ENCODE measurements around the gene NIP7.
"Not testable (repeated sequence)": the region's sequence is repeated elsewhere in the genome, so short reads cannot be mapped to it uniquely, and the experiment has no call there.

Gene NIP7

DNA sequence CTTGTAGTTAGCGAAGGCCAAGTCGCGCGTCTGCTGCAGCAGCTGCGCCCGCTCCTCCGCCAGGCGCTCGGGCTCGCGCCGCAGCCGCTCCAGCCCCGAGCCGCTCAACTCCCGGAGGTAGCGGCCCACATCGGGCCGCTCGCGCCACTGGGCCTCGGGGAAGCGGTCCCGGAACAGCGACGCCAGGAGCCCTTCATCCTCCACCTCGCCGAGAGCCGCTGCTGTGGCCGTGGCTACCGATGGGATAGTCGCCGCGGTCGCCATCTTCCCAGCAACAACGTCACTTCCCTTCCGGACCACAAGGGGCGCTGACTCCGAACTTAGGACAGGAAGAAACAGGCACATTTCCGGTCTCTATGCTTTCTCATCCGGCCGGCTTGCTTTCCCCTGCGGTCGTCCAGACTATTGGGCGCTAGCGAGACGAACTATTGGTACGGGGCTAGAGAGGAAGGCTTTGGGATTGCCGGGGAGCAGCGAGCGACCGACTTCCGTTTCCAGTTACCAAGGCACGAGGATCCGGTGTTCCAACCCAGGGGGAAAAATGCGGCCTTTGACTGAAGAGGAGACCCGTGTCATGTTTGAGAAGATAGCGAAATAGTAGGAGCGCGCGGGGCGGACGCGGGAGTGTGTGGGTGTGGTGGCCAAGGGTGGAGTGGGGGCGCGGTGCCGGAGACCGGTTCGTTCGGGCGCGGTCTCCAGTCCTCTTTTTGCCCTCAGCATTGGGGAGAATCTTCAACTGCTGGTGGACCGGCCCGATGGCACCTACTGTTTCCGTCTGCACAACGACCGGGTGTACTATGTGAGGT is at the start of gene NIP7, which contains the start of gene COG8:
Gene NIP7, plus strand, starts transcription at position 484 of the 806 bp plus-strand sequence. Its CDS starts 58 bp downstream, at position 542.
Gene COG8, minus strand, starts transcription at position 276 of the 806 bp plus-strand sequence. Its CDS starts 12 bp downstream, at position 264.
- DNase-seq: peak; percentile 95

DNA sequence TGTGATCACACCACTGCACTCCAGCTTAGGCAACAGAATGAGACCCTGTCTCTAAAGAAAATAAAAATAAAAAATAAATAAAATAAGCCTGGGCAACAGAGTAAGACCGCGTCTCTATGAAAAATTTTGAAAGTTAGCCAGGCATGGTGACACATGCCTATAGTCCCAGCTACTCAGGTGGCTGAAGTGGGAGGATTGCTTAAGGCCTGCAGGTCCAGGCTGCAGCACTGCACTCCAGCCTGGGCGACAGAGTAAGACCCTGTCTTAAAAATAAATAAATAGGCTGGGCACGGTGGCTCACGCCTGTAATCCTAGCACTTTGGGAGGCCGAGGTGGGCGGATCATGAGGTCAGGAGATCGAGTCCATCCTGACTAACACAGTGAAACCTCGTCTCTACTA is 47.9 kb upstream of the NIP7 start:
- not testable (repeated sequence) for DNase-seq

DNA sequence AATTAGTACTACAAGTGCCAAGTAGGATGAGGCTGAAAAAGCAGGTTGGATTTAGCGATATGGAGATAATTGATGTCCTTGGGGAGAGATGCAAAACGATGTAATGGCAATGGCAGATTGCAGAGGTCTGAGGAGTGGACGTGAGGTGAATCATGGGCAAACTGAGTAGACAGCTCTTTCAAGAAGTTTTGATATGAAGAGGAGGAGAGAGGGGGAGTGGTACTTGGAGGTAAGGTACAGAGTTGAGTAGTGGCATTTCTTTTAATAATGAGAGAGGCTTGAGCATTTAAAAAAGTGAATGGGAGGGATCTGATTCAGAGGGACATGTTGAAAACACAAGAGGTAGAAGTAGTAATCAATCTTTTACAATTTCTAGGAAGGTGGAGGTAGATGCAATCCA is 46.2 kb upstream of the NIP7 start:
- DNase-seq: no peak

DNA sequence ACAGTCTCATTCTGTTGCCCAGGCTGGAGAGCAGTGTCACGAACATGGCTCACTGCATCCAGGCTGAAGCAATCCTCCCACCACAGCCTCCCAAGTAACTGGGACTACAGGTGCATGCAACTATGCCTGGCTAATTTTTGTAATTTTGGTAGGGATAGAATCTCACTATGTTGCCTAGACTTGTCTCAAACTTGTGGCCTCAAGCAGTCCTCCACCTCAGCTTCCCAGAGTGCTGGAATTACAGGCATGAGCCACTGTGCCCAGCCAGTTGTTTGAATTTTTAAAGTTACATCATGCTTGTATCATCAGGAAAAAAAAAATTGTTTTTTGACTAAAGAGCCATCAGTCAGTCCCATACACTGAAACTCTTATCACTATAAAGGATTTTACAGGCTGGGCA is 45.5 kb upstream of the NIP7 start:
- no peak for DNase-seq

DNA sequence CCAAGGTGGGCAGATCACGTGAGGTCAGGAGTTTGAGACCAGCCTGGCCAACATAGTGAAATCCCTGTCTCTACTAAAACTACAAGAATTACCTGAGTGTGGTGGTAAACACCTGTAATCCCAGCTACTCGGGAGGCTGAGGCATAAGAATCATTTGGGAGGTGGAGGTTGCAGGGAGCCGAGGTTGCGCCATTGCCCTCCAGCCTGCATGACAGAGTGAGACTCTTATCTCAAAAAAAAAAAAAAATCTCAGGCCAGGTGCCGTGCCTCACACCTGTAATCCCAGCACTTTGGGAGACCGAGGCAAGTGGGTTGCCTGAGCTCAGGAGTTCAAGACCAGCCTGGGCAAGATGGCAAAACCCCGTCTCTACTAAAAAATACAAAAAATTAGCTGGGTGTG is 42.8 kb upstream of the NIP7 start:
- not testable (repeated sequence) for DNase-seq

DNA sequence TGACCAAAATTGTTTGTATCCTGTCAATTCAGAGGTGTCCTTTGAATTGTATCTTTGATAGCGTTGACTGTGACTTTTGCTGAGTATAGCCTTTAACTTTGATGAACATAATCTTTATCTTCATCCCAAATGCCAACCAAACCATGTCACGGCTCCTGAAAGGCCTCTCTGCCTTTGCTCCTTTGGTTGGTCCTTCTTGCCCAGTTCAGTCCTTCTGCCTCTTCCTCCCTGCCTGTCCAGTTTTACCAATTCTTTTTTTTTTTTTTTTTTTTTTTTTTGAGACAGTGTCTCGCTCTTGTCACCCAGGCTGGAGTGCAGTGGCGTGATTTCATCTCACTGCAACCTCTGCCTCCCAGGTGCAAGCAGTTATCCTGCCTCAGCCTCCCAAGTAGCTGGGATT is 41.3 kb upstream of the NIP7 start:
- no peak for DNase-seq

DNA sequence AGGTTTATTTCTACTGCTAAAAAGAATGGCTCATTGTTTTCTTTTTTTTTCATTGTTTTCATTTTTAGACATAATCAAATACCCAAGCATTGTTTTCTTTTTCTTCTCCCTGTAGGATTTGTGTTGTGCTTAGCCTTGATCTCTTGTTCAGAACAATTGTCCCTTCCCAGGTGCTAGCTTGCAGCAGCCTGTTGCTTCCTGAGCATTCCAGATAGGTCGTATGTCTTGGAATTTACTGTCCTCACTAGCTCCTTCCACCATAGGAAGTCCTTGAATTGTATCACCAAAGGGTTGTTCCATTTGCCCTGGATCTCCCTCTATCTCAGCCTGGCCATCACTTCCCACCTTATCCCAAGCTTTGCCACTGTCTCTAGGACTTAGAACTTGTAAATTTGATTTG is 38.4 kb upstream of the NIP7 start:
- DNase-seq: no peak

DNA sequence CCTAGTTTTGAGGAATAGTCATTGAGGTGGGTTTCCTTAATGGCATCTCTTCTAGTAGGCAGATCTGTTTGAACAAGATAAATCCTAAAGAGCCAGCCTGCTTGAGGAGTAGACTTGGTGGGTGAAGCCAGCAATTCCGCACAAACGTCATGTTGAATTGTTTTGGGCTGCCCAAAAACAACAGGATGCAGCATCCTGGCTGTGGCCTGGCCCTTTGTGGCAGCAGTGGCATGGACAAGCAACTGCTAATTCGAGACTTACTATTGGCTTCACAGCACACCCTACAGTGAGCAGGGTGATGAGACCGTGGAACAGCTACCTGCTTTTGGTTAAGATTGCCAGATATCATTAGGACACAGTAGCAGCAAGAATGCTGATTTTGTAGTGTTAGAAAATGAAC is 37.7 kb upstream of the NIP7 start:
- no peak for DNase-seq

DNA sequence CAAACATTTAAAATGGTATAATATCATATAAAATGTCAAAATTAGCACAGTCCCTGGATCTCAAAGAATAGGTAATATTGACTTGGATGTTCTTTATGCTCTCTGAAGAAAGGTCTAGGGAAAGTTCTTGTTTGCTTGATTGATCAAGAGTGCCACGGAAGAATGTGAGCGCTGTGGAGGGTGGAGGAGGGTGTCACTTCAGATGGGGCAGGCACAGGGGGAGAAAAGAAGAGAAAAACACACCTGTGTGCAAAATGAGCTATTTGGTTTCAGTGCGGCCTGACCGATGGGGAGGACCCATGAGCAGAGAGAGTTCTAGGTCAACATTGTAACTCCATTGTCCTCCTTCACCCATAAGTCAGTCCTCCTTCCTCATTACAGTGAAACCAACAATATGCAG is 37.3 kb upstream of the NIP7 start:
- DNase-seq: no peak

DNA sequence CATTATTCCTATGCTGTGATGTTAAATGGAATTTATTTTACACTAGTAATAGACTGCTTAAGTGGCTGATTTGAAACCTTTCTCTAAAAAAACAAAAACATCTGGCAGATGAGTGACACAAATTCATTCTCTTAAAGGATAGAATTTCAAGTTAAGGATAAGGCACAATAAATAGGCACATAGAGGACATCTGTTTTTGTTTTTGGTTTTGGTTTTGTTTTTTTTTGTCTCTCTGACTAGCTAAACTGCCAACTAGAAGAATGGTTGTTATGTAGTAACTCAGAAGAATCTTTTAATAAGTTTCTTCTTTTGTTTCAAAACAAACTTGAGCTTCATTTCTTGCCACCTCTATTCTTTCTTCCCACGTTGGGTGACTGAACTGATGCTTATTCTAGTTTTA is 33.5 kb upstream of the NIP7 start:
- no peak for DNase-seq

DNA sequence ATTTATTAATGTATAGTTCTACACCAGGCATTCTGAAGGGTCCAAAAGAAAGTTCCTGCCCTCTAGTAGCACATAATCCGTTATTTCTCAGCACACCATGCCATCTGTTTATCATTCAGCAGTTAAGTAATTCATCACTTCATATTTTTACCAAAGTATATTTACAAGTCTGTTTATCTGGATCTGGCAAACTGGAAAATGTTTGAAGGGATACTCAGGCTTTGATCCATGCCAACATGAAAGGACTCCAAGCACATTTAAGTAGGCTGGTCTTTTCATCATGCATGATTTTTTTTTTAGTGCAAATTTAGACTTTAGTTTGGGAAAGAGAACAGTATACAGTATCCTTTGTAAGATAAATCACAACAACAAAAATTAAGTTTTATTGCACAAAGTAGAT is 32.5 kb upstream of the NIP7 start:
- no peak for DNase-seq

DNA sequence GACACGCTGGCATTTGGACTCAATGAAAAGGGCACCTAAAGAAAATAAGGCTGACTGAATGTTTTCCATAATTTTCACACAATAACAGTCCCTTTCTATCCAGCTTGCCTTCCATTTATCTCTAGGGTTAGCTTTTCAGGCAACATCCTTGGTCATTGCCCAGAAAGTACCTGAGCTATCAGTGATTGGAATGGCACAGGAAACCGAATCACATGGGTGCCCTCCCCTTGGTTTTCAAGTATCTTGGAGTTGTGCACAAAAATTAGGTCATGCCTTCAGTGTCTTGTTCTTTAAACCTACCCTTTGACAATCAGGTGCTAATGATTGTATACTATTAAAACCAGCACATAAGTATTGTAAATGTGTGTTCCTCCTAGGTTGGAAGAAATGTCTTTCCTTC is 31.7 kb upstream of the NIP7 start:
- no peak for DNase-seq

DNA sequence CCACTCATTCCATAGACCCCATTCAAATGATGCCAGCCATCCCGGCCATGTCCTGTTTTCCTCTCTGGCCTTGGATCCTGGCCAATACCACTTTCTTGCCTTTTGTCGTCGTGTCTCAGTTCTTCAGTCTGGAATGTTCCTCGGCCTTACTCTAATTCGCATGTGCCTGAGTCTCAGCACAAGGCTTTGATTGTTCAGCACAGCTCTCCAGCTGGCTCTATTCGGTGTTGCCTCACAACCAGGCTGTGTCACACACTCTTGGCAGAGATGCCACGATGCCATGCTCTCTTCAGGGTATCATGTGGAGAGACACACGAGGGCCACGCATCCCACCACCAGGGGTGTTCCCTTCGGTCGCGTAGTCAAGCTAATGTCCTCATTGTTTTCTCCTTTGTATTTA is 30.3 kb upstream of the NIP7 start:
- no peak for DNase-seq

DNA sequence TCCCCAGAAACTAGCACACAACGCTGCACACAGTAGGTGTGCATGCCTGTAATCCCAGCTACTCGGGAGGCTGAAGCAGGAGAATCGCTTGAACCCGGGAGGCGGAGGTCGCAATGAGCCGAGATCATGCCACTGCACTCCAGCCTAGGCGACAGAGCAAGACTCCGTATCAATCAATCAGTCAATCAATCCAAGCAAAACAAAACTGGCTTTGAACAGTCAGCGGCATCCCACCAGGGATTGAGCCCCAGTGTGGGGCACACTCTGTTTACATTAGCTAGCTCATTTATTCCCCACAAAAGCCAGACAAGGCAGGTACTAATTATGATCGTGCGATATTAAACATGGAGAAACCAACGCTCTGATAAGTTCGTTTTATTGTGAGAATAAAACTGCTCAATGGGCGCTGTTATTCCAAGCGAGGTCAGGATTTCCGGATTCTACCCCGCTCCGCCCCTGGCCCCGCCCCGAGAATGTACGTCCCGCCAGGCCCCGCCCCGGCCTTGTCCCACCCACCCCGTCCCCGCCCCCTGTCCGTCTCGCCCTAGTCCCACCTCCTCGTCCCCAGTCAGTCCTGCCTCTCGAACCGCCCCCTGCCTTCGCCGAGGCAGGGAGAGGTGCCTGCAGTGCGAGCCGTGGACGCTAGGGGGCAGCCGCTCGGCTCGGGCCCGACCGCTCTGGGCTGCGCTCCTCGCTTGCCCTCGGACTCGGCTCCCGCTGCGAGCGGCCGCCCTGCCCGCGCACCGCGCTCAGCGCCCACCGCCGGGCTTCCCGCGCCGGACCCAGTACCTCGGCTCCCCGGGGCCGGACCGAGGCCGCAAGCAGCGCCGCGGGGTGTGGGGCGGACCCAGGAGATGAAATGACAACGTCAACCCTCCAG is 28.7 kb upstream of the NIP7 start, which contains the start of gene VPS4A:
Gene VPS4A, plus strand, starts transcription at position 698 of the 880 bp plus-strand sequence. Its CDS starts 162 bp downstream, at position 860.
- DNase-seq: peak; percentile 98

DNA sequence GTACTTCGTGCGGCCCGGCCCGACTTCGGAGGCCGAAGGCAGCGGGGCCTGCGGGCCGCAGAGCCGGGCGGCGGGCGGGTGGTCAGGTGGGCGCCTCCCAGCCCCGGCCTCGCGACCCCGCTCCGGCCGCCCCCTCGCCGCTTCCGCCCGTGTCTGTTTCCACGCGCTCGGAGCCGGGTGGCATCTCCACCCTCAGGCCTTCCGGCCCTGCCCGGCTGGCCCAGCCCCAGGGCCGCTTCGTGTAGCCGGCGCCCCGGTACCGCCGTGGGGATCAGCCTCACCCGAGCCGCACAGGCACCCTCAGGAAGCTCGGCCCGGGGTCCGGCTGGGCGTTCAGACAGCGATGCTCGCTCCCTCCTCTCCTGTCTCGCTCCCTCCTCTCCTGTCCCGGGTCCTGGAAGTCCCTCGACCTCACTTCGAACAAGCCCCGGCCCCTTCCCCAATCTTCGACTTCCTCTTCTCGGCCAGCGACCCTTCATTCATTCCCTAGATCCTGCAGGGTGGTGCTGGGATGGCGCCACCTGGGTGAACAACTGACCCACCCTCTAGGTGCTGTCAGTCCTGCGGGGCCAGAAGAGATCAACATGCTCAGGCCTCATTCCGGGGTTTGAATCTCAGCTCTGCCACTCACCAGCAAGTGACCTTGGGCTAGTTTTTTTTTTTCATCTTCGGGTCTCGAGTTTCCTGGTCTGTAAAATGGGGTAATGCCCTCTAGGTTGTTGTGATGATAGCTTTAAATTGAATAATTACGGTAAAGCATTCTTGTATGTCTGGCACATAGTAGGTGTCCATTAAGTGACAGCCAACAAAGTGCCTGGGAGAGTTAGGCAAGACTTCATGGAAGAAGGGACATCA is 27.8 kb upstream of the NIP7 start:
- peak; percentile 37 for DNase-seq

DNA sequence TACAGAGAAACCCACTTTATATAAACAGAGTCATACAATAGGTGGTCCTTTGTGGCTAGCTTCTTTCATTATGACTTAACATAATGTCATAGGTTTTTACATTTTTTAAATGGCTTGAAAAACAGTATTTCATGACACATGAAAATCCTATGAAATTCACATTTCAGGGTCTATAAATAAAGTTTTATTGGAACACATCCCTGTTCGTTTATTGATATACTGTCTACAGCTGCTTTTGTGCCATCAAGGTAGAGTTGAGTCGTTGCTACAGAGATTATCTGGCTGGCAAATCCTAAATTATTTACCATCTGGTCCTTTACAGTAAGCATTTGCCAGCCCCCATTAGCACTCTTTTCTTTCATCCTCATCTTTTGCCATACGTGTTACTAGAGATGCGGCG is 26.1 kb upstream of the NIP7 start:
- DNase-seq: no peak

DNA sequence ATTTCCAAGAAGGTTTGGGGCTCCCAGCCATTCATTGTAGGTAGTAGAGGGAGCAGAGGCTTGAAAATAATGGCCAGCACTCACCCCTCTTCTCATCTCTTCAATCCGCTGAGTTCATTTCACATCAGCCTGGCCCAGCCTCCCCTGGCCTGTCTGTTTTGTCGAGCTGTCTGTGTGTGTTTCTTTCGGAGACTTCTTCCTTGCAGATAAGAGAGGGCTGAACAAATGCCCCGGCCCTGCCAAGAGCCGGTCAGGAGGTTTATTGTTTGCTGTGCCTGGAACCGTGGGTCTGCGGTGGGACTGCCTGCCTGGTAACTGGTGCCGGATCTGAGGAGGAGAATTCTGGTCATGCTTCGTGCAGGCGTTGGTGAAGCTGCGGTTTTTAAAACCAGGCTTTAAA is 25.0 kb upstream of the NIP7 start:
- no peak for DNase-seq

DNA sequence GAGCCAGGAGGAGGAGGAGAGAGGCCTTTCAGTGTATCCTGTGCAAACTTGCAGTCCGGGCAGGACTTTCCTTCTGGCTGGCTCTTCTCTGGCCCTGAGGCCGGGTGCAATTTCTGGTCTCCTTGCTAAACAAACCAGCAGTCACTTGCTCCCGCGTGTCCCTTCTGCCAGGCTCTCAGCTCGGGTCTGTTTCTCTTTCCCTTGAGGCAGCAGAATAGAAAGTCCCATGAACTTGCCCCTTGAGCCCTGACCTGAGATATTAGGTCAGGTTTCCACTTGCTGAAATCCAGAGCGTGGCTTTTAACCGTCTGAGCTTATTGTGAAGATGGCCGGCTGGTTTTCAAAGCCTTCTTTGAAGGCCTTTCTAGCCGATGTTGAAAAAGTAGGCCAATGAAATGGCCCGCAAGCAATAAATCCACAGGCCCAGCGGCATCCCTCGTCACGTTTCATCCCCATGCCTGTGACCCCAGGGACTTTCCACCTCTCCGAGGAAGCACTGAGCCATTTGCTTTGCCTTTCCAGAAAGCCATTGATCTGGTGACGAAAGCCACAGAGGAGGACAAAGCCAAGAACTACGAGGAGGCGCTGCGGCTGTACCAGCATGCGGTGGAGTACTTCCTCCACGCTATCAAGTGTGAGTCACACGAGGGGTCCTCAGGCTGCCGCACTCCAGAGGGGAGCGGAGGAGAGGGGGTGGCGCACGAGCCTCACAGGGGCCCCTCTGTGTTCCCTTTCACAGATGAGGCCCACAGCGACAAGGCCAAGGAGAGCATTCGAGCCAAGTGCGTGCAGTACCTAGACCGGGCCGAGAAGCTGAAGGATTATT is 23.9 kb upstream of the NIP7 start:
- DNase-seq: no peak

DNA sequence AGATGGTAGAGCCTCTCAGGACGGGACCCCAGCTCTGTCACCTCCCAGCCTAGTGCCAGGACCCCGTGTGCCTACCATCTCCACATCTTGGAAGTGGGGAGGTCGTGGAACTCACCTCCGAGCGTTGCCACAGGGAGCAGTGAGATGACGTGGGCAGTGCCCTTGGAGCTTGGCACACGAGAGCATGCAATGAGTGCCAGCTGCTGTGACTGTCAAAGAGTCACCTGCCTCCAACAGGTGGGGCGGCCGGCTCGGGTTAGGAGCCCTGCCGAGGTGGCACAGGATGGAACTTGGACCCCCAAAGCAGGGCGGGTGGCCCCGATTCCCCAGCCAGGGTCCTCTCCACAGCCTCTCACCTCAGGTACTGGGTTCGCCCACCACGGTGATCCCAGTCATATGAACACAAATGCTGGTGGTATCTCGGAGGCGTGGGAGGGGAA is 23.0 kb upstream of the NIP7 start:
- DNase-seq: no peak

DNA sequence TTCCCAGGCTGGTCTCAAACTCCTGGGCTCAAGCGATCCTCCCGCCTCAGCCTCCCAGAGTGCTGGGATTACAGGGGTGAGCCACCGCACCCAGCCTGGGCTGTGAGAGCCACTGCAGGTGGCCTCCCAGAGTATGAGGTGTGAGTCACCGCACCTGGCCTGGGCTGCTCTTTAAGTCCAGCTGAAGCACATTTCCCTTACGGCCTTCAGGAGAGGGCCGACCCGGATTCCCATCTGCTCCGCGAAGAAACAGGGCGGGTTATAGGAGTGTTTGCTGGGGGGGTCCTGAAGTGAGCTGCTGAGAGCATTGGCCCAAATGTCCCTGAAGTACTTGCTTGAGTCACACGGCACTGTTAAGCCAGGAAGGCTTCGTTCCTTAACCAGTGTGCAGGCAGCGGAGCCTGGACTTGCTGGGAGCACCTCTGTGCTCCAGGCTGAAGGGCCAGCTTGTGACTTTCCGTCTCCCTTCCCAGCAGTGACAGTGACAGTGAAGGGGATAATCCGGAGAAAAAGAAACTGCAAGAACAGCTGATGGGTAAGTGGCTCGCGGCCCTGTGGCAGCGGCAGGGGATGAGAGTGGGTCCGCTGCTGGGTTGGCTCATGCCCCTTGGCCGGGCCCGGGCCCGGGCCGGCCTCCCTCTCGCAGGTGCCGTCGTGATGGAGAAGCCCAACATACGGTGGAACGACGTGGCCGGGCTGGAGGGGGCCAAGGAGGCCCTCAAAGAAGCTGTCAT is 21.2 kb upstream of the NIP7 start:
- DNase-seq: no peak

DNA sequence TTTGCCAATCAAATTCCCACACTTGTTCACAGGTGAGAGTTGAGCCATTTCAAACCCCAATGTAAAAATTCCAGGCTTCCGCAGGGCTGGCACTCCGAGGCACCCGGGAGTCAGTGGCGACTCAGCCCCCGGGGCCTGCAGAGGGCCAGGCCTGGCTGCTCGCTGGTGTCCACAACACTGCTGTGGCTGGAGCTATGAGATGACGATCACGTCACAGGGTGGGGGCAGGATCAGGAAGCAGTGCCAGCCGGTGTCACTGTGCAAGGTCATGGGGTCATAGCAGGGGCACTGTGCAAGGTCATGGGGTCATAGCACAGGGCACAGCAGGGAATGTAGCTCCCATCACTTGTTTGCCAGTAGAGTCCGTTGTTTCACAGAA is 20.7 kb upstream of the NIP7 start:
- DNase-seq: no peak

Measured in CD4-positive, alpha-beta T cell treated with Interleukin-21 for 1 hour (primary cell).